HG03460 (cell line): Measurements from ENCODE around the gene NTSR1.

Experiments
- ATAC-seq: cut with Tn5 transposase; IDR thresholded peaks from one replicate; pipeline ENCODE4 v1.9.1; 2021; ENCODE audit not compliant: unreplicated experiment

Gene NTSR1

GRCh38 chr20:62708591-62709536 is at the start of gene NTSR1:
Gene NTSR1 (plus strand): TSS chr20:62708836. CDS start chr20:62709208, 372 bp downstream.
- ATAC-seq, result no peak

- ATAC-seq, result no peak
Measured at GRCh38 chr20:62659488-62660239, 49.0 kb upstream of the NTSR1 start.

- ATAC-seq, result no peak
Measured at GRCh38 chr20:62660240-62660615, 48.4 kb upstream of the NTSR1 start.

GRCh38 chr20:62660768-62661167 is 47.9 kb upstream of the NTSR1 start:
- ATAC-seq, result no peak

GRCh38 chr20:62661647-62662046 is 47.0 kb upstream of the NTSR1 start:
- ATAC-seq, result no peak

GRCh38 chr20:62662422-62662821 is 46.2 kb upstream of the NTSR1 start:
- no peak for ATAC-seq

- no peak for ATAC-seq
Measured at GRCh38 chr20:62663145-62664018, 45.3 kb upstream of the NTSR1 start.

- ATAC-seq, result no peak
Measured at GRCh38 chr20:62664019-62664971, 44.3 kb upstream of the NTSR1 start.

GRCh38 chr20:62665153-62665754 is 43.4 kb upstream of the NTSR1 start:
- no peak for ATAC-seq

- no peak for ATAC-seq
Measured at GRCh38 chr20:62665826-62666735, 42.6 kb upstream of the NTSR1 start.

GRCh38 chr20:62666736-62667529 is 41.7 kb upstream of the NTSR1 start:
- ATAC-seq, result no peak

GRCh38 chr20:62667530-62668440 is 40.9 kb upstream of the NTSR1 start:
- no peak for ATAC-seq

GRCh38 chr20:62668441-62669027 is 40.1 kb upstream of the NTSR1 start:
- ATAC-seq, result no peak

GRCh38 chr20:62669249-62669648 is 39.4 kb upstream of the NTSR1 start:
- no peak for ATAC-seq

GRCh38 chr20:62670156-62670555 is 38.5 kb upstream of the NTSR1 start:
- no peak for ATAC-seq

GRCh38 chr20:62670998-62671397 is 37.6 kb upstream of the NTSR1 start:
- ATAC-seq, result no peak
